ENCODE data around the gene TSPAN31. TPM values are rescaled to one million over a fixed set of nuclear protein-coding genes. Genes with fewer than 3 reads are reported as not detected.
A peak's percentile ranks its signal among the peaks of the same experiment; 100 is the strongest.

Gene TSPAN31
- polyA plus RNA-seq, 6 donors from 2014 or later: 48.3 to 82.1 (median 57.7) TPM

DNA sequence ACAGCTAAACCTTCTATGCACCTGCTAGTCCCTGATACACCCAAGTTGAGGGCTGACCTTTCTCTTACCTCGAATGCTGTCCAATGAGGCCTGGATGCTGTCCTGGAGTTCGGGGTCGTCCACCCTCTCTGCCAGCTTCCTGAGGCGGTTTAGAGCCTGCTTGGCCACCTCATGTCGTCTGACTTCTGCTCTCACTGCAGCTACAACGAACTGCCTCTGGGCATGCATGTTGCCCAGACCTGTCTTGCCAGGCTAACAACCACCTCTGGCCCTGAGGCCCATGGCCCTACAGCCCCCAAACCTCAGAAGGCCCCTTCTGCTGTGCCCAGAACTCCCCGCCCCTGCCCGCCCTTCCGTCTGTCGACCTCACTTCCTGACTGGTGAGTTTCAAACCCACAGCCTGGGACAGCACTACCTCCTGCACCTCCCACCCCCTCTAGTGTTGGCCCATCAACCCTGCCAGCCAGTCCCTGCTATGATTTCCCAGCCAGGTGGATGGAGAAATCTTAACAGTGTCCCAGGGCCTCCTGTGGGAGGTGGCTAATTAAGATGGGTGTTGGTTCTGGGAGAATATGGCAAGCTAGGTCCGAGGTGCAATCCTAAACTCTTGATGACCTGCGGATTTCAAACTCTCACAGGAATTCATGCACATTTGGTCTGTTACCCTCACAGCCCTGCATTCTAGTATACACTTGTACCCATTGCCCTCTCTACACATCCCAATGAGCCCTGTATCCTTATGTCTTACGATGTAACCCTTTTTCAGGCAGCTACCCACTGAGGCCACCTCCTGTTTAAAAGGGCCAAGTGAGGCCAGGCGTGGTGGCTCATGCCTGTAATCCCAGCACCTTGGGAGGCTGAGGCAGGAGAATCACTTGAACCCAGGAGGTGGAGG lies 2.7 kb upstream of the TSPAN31 start:
- peaks cover 57 to 61% (median 58%) of the 10 kb centered on the region in 3 donors for H3K4me1 Mint-ChIP-seq
- ATAC-seq (ENCODE audit: low read depth in 2 of 2): peak; percentile 48 to 51
- peak overlapping the region; percentile 93 to 97 (median 96) for H3K27ac Mint-ChIP-seq
- H3K36me3 Mint-ChIP-seq: no peaks in the 10 kb centered on the region
- DNase-seq: peak; percentile 66
- no peaks in the 10 kb centered on the region for H3K9me3 Mint-ChIP-seq
- peak overlapping the region; percentile 81 to 95 (median 92) for H3K4me3 Mint-ChIP-seq
- no peaks in the 10 kb centered on the region for H3K27me3 Mint-ChIP-seq

DNA sequence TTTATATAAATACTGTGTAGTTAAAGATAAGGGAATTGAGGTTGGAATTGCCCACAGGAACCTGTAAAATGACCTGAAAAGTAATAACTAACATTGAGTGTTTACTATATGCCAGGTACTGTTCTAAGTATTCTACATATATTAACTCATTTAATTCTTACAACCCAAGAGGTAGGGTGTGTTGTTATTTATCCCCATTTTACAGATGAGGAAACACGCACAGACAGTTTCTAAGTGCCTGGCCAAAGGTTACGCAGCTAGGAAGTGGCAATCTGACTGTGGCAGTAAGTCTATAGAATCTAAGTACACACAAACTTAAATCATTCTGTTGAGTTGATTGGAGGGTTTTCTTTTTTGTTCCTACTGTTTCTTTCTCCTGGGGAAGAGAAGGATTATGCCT lies 1.1 kb upstream of the TSPAN31 start:
- peaks cover 57 to 61% (median 61%) of the 10 kb centered on the region in 3 donors for H3K4me1 Mint-ChIP-seq
- no peaks in the 10 kb centered on the region for H3K9me3 Mint-ChIP-seq
- DNase-seq (no peak), ATAC-seq (ENCODE audit: low read depth in 2 of 2) (no peak)
- H3K4me3 Mint-ChIP-seq: peak overlapping the region in 7 of 8 donors; percentile 90 to 99 (median 96)
- peak overlapping the region; percentile 91 to 98 (median 96) for H3K27ac Mint-ChIP-seq
- H3K36me3 Mint-ChIP-seq: no peaks in the 10 kb centered on the region
- H3K27me3 Mint-ChIP-seq: no peaks in the 10 kb centered on the region

DNA sequence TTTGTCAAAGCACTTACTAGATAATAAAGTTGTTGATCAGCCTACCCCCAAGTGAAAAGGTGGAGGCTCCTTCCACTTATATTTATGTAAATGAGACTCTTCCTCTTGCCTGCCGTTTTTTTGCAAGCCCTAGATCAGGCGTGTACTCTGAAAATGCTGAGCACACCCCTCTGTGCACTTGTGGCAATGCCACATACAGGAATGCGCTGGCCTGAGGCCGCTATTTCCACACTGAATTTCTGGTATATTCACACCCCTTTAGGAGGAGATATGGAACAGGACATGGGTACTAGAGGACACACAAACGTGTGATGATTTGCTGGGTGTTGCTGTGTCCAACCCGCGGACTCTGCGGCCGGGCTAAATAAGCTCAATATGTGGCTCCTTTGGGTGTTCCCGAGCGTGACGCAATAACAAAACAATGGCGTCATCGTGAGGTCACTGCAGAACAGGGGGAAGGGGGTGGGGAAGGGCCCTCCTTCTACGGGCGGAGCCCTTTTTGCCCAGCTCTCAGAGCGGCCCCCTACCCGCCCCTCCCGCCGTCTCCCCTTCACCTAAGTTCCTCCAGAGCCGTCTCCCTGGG lies 554 bp upstream of the TSPAN31 start:
- Mint-ChIP-seq H3K4me1 (peaks cover 55 to 56% (median 56%) of the 10 kb centered on the region in 3 donors), H3K27me3 (no peaks in the 10 kb centered on the region), H3K4me3 (peak overlapping the region; percentile 90 to 99 (median 96)), H3K36me3 (no peaks in the 10 kb centered on the region), H3K9me3 (no peaks in the 10 kb centered on the region), H3K27ac (peak overlapping the region; percentile 91 to 98 (median 96))
- ATAC-seq (ENCODE audit: low read depth in 2 of 2): peak; percentile 62
- DNase-seq: peak; percentile 74

- no peaks in the 10 kb centered on the region for H3K27me3 Mint-ChIP-seq
- no peak for ATAC-seq (ENCODE audit: low read depth in 2 of 2)
- no peaks in the 10 kb centered on the region for H3K36me3 Mint-ChIP-seq
- H3K4me3 Mint-ChIP-seq: peak overlapping the region; percentile 90 to 99 (median 96)
- no peaks in the 10 kb centered on the region for H3K9me3 Mint-ChIP-seq
- H3K4me1 Mint-ChIP-seq: peaks cover 48 to 54% (median 50%) of the 10 kb centered on the region in 3 donors
- DNase-seq: no peak
- H3K27ac Mint-ChIP-seq: peak overlapping the region; percentile 92 to 98 (median 96)
Measured at GRCh38 chr12:57745485-57745881, 644 bp downstream of the TSPAN31 start.

DNA sequence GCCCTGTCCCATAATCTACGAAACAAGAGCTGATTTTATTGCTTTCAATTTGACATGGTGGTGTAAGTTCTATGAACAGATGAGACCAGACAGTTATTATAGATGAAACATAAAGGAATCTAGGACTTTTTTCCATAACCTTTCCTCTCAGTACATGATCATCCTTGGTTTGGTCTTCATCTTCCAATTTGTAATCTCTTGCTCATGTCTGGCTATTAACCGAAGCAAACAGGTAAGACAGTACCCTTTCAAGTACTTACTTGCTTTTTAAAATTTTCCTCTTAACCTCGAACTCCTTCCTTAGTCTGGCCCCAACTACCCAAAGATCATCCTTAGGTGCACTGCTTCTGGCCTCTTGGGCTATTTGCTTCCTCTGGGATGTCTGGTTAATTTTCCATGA lies 1.2 kb downstream of the TSPAN31 start:
- Mint-ChIP-seq H3K27ac (peak overlapping the region in 5 of 6 donors; percentile 92 to 98 (median 96)), H3K9me3 (no peaks in the 10 kb centered on the region), H3K4me1 (peaks cover 46 to 50% (median 50%) of the 10 kb centered on the region in 3 donors), H3K27me3 (no peaks in the 10 kb centered on the region), H3K36me3 (no peaks in the 10 kb centered on the region), H3K4me3 (peak overlapping the region; percentile 90 to 99 (median 96))
- DNase-seq (no peak), ATAC-seq (ENCODE audit: low read depth in 2 of 2) (no peak)

DNA sequence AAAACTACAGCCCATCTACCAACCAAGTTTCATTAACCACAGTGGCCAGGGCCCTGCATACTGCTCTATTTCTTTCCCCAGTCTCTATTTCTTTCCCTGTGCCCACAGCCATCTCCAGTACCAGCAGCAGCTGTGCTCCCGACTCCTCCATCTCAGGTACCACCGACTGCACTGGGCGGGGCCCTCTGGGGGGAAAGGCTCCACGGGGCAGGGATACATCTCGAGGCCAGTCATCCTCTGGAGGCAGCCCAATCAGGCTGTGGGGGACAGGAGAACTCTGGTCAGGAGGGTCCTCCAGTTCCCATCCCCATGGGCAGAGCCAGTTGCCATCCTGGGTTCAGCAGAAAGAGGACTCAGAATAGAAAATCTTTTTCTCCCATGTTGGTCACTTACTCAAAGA lies 4.2 kb downstream of the TSPAN31 start:
- ATAC-seq (ENCODE audit: low read depth in 2 of 2): no peak
- Mint-ChIP-seq H3K27ac (no peak overlapping the region), H3K4me3 (peak overlapping the region in 1 of 8 donors; percentile 26)

DNA sequence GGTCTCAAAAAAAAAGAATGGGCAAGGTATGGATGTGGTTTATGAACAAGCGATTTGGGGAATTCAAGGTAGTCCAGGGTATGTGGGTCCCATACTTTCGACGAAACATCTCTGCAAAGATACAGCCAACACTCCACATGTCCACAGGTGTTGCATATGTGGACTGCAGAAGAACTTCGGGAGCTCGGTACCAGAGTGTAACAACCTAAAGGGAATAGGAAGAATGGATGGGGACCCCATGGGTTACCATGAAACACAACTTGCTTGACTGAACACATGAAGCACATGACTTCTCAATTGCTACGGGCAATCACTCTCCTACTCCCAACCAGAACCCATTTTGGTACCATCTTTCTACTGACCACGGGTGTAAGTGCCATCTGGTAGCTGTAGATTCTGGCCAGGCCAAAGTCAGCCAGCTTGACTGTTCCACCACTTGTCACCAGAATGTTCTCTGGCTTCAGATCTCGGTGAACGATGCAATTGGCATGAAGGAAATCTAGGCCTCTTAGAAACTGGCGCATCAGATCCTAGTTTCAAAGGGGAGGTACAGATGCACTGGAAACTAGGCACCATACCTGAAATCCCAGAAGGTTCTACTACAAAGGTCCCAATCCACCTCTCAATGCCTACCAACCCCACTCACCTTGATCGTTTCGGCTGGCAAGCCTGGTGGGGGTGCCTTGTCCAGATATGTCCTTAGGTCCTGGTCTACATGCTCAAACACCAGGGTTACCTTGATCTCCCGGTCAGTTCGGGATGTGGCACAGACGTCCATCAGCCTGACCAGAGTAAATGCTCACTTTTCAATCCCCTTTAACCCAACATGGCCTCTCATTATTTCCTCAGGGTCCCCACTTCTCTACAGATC lies 6.0 kb downstream of the TSPAN31 start:
- peak overlapping the region in 3 of 6 donors; percentile 91 to 99 (median 95) for H3K27ac Mint-ChIP-seq
- H3K27me3 Mint-ChIP-seq: no peaks in the 10 kb centered on the region
- ATAC-seq (ENCODE audit: low read depth in 2 of 2) (no peak), DNase-seq (no peak)
- H3K9me3 Mint-ChIP-seq: no peaks in the 10 kb centered on the region
- H3K4me3 Mint-ChIP-seq: peak overlapping the region; percentile 78 to 98 (median 92)
- no peaks in the 10 kb centered on the region for H3K36me3 Mint-ChIP-seq
- H3K4me1 Mint-ChIP-seq: peaks cover 44 to 55% (median 49%) of the 10 kb centered on the region in 3 donors

More for the DNA sequence above, 4.2 kb downstream of the TSPAN31 start:
- no peaks in the 10 kb centered on the region for H3K36me3 Mint-ChIP-seq
- no peak for DNase-seq
- no peaks in the 10 kb centered on the region for H3K27me3 Mint-ChIP-seq
- no peaks in the 10 kb centered on the region for H3K9me3 Mint-ChIP-seq
- H3K4me1 Mint-ChIP-seq: peaks cover 51 to 62% (median 57%) of the 10 kb centered on the region in 3 donors

DNA sequence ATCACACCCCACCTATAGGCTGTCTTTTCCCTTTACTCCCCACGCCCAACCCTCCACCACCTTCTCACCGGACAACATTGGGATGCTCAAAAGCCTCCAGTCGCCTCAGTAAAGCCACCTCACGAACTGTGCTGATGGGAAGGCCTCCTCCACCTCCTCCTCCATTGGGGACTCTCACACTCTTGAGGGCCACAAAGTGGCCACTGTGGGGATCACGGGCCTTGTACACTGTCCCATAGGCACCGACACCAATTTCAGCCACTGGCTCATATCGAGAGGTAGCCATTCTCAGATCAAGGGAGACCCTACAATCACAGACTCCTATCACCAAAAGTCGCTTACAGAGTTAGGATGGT lies 6.6 kb downstream of the TSPAN31 start:
- Mint-ChIP-seq H3K27ac (peak overlapping the region; percentile 83 to 99 (median 96)), H3K4me1 (peaks cover 43 to 54% (median 47%) of the 10 kb centered on the region in 3 donors), H3K36me3 (no peaks in the 10 kb centered on the region)

GRCh38 chr12:57751788-57752667 lies 7.2 kb downstream of the TSPAN31 start, which contains the start of gene CDK4:
CDK4 (minus strand) TSS chr12:57752310; CDS start chr12:57751717, 593 bp downstream.
- Mint-ChIP-seq H3K4me3 (peak within 1 kb of the TSS; percentile 85 to 98 (median 94)), H3K27ac (peak within 1 kb of the TSS; percentile 83 to 99 (median 96)), H3K9me3 (no peaks in the 10 kb centered on the region), H3K27me3 (no peaks in the 10 kb centered on the region), H3K4me1 (peaks cover 48 to 58% (median 50%) of the 10 kb centered on the region in 3 donors), H3K36me3 (no peaks in the 10 kb centered on the region)
- DNase-seq: peak; percentile 99
- ATAC-seq (ENCODE audit: low read depth in 2 of 2): peak; percentile 75 to 77

More for the DNA sequence above, 6.6 kb downstream of the TSPAN31 start:
- ATAC-seq (ENCODE audit: low read depth in 2 of 2): no peak
- Mint-ChIP-seq H3K4me3 (peak overlapping the region; percentile 85 to 98 (median 94)), H3K9me3 (no peaks in the 10 kb centered on the region), H3K27me3 (no peaks in the 10 kb centered on the region)
- DNase-seq: no peak

DNA sequence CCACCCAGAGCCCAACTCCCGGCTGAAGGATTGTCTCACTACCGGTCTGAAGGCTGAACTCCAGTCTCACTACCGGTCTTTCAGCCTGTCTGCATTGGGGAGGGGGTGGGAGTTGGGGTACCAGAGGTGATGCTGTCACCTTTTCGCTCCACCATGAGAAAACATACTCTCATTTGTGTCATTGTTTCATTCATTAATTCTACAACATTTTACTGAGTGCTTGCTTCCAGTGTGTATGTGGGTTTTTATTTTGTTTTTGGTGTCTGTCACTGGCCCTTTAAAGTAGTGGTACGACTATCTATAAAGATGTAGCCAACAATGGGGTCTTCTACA lies 7.8 kb downstream of the TSPAN31 start:
- H3K27ac Mint-ChIP-seq: peak overlapping the region; percentile 83 to 99 (median 96)
- ATAC-seq (ENCODE audit: low read depth in 2 of 2) (no peak), DNase-seq (no peak)
- no peaks in the 10 kb centered on the region for H3K27me3 Mint-ChIP-seq
- H3K9me3 Mint-ChIP-seq: no peaks in the 10 kb centered on the region
- H3K36me3 Mint-ChIP-seq: no peaks in the 10 kb centered on the region
- H3K4me3 Mint-ChIP-seq: peak overlapping the region; percentile 85 to 98 (median 94)
- peaks cover 45 to 63% (median 53%) of the 10 kb centered on the region in 3 donors for H3K4me1 Mint-ChIP-seq

DNA sequence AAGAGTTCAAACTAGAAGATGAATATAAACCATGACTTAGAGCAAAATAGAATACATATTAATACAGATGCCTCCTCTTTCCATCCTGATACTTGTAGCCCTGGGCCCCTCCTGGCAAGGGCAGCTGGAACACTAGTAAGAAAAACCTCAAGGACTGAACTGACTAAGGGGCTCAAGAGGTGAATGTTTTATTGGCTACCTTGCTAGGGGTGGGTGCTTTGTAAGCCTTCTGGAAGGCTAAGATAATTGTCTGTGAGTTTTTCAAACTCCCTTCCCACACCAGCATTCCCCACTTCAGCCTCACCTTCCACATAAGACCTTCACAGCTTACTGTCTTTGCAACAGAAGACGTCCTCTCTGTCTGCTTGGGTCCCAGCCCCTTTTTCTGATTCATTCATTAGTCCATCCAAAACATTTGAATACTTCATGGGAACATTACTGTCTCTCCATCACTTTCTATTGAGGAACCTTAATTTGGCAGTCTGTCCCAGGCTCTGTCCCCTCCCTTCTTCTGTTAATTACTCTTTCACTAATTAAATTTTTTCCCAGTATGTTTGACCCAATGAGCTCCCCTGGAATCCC lies 9.0 kb downstream of the TSPAN31 start:
- Mint-ChIP-seq H3K27ac (peak overlapping the region; percentile 83 to 99 (median 96)), H3K9me3 (no peaks in the 10 kb centered on the region), H3K4me3 (peak overlapping the region; percentile 84 to 97 (median 92)), H3K4me1 (peaks cover 51 to 72% (median 59%) of the 10 kb centered on the region in 3 donors), H3K36me3 (peaks cover 0 to 7% of the 10 kb centered on the region in 2 donors), H3K27me3 (no peaks in the 10 kb centered on the region)
- ATAC-seq (ENCODE audit: low read depth in 2 of 2): no peak
- DNase-seq: no peak

Data from naive B cell (primary cell).